Left ventricle myocardium inferior (tissue), 1 donor: ENCODE measurements around the gene ZNF787. TPM values are rescaled to one million over a fixed set of nuclear protein-coding genes. Genes with fewer than 3 reads are reported as not detected.
A peak's percentile ranks its signal among the peaks of the same experiment; 100 is the strongest.

Experiments used
- DNase-seq: peaks from one replicate; pipeline ENCODE4 v3.0.0-alpha.2; 2020
- H3K27ac ChIP-seq: fragments of 200-600 bp; replicated peaks from 2 replicates; pipeline ENCODE4 v1.8.0; 2021
- H3K27me3 ChIP-seq: fragments of 200-600 bp; 2 replicates; pipeline ENCODE4 v1.8.0; 2021; ENCODE audit warnings: low read depth
- H3K36me3 ChIP-seq: fragments of 200-600 bp; 2 replicates; pipeline ENCODE4 v1.8.0; 2021
- H3K4me1 ChIP-seq: fragments of 200-600 bp; 2 replicates; pipeline ENCODE4 v1.8.0; 2021
- H3K4me3 ChIP-seq: fragments of 200-600 bp; 2 replicates; pipeline ENCODE4 v1.8.0; 2021; ENCODE audit warnings: mild to moderate bottlenecking, moderate library complexity
- H3K9me3 ChIP-seq: fragments of 200-600 bp; replicated peaks from 2 replicates; pipeline ENCODE4 v1.8.0; 2021
- intact Hi-C: fragments of 100-400 bp; cut with micrococcal nuclease; formaldehyde crosslinking; loops from one replicate; pipeline ENCODE4 v1.11.0; 2022
- long read RNA-seq: library from polyadenylated mRNA; unstranded; transcript quantifications from one replicate; pipeline ENCODE4 v2.0.0, GENCODE V29; 2021
- total RNA-seq: library from RNA; stranded (reverse); fragmentation: NEBNext Ultra II Directional; extraction: Animal tissue kit (Norgen Biotek cat#: 25700); gene quantifications from one replicate; pipeline ENCODE4 v1.2.1, GENCODE V29; 2021
- TF ChIP-seq, protein P1 (sequence below): fragments of 200-600 bp; IDR thresholded peaks from 2 replicates; pipeline ENCODE4 v1.8.0; 2021; ENCODE audit warnings: antibody characterized with exemption, mild to moderate bottlenecking, borderline replicate concordance
- donor health status: DM: no; HTN: yes; CAD: no; lungs with severe emphysema.

The ZNF787 gene
- 31.8 TPM for total RNA-seq
- long read RNA-seq, transcript ZNF787-203 (3 exons, 1,925 nt), result major isoform, 37 of 49 reads
- long read RNA-seq, partial matches to known transcripts, result 0 of 49 reads
- long read RNA-seq, other reads (novel, unspliced or antisense), result 11 of 49 reads

DNA sequence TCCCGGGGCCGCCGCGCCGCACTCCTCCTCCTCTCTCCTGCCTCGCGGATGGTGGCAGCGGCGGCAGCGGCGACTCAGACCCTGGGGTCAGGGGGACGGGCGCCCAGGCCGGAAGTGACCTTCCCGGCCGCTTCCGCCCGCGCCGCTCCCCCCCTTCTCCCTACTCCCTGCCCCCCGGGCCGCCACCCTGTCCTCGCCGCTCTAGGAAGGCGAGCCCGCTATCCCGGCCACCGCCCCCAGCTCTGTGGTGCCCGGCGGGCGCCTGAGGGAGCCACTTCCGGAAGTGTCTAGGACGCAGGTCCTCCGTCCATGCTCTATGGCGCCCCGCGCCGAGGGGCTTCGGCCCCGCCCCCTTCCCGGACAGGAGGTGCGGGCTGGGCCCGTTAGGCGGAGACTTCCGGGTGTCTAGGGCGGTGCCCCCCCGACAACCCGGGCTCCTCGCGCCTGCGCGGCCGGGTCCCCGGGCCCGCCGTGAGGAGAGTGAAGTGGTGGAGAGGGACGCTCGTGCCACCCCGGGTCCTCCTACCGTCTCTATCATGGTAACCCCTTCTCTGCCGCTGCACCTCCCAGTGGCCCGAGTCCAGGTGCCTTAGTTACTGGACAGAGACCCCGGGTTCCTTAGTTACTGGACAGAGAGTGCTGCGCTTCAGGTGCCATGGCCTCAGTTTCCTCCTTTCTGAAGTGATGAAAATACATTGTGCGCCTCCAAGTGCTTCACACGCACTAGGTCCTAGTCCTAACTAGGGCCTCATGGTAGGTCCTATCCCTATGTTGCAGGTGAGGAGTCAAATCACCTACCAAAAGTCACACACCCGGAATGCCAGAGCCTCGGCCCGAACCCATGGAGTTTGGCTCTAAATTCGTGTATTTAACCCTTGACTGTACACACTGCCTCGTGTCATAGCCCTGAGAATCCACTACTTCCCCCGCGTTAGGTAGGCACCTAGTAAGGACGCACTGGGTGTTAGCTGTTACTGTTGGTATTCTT lies at the start of gene ZNF787:
TSS of gene ZNF787 (minus strand) at position 116 of the 988 bp plus-strand sequence. CDS start 18,078 bp downstream, outside the sequence.
- DNase-seq, result peak; percentile 98
- intact Hi-C loops, result no loop called here
- Histone ChIP-seq H3K4me3 (peak within 1 kb of the TSS; percentile 91), H3K36me3 (no peaks in the 10 kb centered on the region), H3K27me3 (no peaks in the 10 kb centered on the region), H3K9me3 (no peaks in the 10 kb centered on the region), H3K27ac (peak within 1 kb of the TSS; percentile 97), H3K4me1 (peaks cover 46% of the 10 kb centered on the region)
- TF ChIP-seq, protein P1, sequence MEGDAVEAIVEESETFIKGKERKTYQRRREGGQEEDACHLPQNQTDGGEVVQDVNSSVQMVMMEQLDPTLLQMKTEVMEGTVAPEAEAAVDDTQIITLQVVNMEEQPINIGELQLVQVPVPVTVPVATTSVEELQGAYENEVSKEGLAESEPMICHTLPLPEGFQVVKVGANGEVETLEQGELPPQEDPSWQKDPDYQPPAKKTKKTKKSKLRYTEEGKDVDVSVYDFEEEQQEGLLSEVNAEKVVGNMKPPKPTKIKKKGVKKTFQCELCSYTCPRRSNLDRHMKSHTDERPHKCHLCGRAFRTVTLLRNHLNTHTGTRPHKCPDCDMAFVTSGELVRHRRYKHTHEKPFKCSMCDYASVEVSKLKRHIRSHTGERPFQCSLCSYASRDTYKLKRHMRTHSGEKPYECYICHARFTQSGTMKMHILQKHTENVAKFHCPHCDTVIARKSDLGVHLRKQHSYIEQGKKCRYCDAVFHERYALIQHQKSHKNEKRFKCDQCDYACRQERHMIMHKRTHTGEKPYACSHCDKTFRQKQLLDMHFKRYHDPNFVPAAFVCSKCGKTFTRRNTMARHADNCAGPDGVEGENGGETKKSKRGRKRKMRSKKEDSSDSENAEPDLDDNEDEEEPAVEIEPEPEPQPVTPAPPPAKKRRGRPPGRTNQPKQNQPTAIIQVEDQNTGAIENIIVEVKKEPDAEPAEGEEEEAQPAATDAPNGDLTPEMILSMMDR, result no peak

DNA sequence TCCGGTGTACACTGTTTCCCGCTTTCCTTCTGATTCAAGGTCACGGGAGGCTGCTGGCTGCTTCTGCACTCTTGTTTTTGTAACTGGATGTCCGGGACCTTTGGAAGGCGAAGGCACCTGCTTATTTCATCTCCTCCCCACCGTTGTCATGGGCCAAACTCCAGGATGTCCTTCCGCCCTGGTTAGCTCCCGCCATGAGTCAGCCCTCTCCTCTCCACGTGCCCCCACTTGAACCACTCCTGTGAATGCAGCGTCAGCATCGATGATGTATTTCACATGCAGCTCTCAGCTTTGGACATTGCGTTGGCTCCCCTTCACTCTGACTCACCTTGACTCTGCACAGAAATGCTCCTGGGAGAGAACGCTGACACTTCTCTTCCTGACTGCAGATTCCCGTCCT lies 49.2 kb upstream of the ZNF787 start:
- Histone ChIP-seq H3K9me3 (no peaks in the 10 kb centered on the region), H3K4me1 (peaks cover 17% of the 10 kb centered on the region), H3K27ac (peak overlapping the region; percentile 28), H3K36me3 (no peaks in the 10 kb centered on the region), H3K27me3 (peaks cover 30% of the 10 kb centered on the region), H3K4me3 (no peak overlapping the region)
- no peak for DNase-seq
- TF ChIP-seq, protein P1, result no peak
- intact Hi-C loops, result loop anchor here (5.0 kb wide), 1 partner anchor 93 kb away; no protein-coding TSS in a partner anchor

DNA sequence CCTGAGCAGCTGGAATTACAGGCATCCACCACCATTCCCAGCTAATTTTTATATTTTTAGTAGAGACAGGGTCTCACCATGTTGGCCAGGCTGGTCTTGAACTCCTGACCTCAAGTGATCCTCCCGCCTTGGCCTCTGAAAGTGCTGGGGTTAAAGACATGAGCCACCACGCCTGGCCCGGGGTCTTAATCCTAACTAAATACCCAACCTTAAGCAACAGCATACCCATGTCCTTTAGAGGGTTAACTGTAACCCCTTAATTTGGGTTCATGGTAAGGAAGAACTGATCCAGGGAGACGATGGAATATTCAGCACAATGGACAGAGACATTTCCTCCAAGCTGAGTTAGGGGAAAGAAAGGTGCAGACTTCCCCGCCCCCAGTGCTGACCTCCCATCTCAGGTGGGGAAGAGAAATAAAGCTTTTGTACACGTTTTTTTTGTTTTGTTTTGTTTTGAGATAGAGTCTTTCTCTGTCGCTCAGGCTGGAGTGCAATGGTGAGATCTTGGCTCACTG lies 46.0 kb upstream of the ZNF787 start:
- TF ChIP-seq, protein P1, result no peak
- H3K27me3 ChIP-seq, result peaks cover 7% of the 10 kb centered on the region

DNA sequence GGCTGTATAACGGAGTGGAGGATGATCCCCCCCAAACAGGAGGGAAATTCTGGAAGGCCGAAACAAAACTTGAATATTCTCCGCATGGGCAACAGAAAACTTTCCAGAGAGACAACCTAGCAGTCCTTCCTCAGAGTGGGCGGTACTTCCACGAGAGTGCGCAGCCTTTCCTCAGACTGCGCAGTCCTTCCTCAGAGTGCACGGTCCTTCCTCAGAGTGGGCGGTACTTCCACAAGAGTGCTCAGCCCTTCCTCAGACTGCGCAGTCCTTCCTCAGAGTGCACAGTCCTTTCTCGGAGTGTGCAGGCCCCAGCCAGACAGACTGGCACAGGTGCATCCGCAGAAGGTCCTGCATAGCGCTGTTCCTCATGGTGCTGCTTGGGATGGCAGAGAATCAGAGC lies 42.0 kb upstream of the ZNF787 start:
- Histone ChIP-seq H3K27me3 (peaks cover 6% of the 10 kb centered on the region), H3K4me1 (no peaks in the 10 kb centered on the region), H3K4me3 (no peak overlapping the region), H3K36me3 (peaks cover 23% of the 10 kb centered on the region), H3K9me3 (no peaks in the 10 kb centered on the region), H3K27ac (no peak overlapping the region)
- intact Hi-C loops, result no loop called here
- TF ChIP-seq, protein P1, result no peak
- no peak for DNase-seq

More for the DNA sequence above, 46.0 kb upstream of the ZNF787 start:
- Histone ChIP-seq H3K36me3 (no peaks in the 10 kb centered on the region), H3K4me3 (no peak overlapping the region), H3K9me3 (no peaks in the 10 kb centered on the region), H3K4me1 (peaks cover 17% of the 10 kb centered on the region), H3K27ac (no peak overlapping the region)
- intact Hi-C loops, result no loop called here
- no peak for DNase-seq

DNA sequence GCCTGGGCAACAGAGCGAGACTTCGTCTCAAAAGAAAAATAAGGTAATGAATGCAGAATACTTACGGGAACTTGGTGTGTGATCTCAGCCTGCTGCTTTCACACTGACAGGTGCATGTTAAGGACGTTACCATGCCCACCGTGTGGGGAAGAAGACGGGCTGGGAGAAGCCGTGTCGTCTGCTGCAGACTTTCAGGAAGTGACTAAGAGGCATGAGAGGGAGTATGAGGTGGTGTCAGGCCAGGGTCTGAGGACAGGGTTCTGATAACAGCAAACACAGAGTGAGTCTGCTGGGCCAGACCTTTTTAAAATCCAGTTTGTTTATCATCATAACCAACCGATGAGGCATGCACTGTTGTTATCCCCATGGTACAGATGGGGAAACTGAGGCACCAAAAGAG lies 41.2 kb upstream of the ZNF787 start:
- Histone ChIP-seq H3K4me1 (peaks cover 4% of the 10 kb centered on the region), H3K27ac (no peak overlapping the region), H3K27me3 (no peaks in the 10 kb centered on the region), H3K9me3 (no peaks in the 10 kb centered on the region), H3K36me3 (peaks cover 24% of the 10 kb centered on the region), H3K4me3 (no peak overlapping the region)
- intact Hi-C loops, result no loop called here
- TF ChIP-seq, protein P1, result no peak
- DNase-seq, result no peak
